ENCODE measurements around the gene HSD17B8. TPM values are rescaled to one million over a fixed set of nuclear protein-coding genes. Genes with fewer than 3 reads are reported as not detected.
A peak's percentile ranks its signal among the peaks of the same experiment; 100 is the strongest.

HSD17B8 gene
- total RNA-seq, 2 experiments from 2014 or later = 11.0 to 13.6 TPM

DNA sequence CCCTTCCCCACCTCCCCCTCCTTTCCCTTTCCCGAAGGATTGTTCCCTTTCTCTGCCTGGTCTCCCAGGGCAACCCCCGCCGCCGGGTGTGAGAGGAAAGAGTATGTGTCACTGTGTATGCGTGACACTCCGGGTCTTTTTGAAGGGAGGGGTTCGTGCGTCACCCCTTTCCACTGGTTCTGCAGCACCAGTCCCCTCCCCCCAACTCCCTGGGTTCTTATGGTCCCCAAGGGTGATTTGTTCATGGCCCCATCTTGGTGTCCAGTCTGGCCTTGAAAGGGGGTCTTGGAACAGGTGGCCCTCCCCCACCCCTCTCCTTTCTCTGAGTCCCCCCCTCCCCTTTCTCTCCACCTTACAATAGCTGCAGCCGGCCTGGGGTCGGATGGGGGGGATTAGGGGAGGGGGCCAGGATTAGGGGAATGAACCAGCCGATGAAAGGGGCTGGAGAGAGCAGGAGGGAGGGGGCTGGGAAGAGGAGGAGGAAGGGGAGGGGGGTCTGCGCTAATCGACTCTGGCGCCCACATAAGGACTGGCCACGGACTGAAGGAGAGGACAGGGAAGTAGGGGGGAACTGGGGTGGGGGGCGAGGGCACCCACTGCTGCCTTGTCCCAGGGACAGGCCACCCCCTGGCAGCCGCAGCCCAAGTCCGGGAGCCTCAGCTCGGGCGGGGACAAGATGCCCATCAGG lies 2.6 kb downstream of the HSD17B8 start:
- no peak for DNase-seq
- H3K27ac Mint-ChIP-seq = peak overlapping the region; percentile 90
- ChIA-PET POLR2A (no interaction called here), CTCF (interaction anchor here (1.1 to 2.7 kb wide), 2 partner anchors 42 to 82 kb away, joined by 3 to 20 read pairs; partner anchors contain the start of gene WDR46)
- H3K4me3 Mint-ChIP-seq = no peak overlapping the region
- H3K27me3 Mint-ChIP-seq = no peaks in the 10 kb centered on the region
- H3K9me3 Mint-ChIP-seq = no peaks in the 10 kb centered on the region
- H3K36me3 Mint-ChIP-seq (ENCODE audit: low read depth) = peaks cover 39% of the 10 kb centered on the region
- H3K4me1 Mint-ChIP-seq = peaks cover 60% of the 10 kb centered on the region

GRCh38 chr6:33207552-33208090 lies 3.2 kb downstream of the HSD17B8 start:
- Mint-ChIP-seq H3K36me3 (ENCODE audit: low read depth) (peaks cover 38% of the 10 kb centered on the region), H3K4me1 (peaks cover 56% of the 10 kb centered on the region), H3K27me3 (peaks cover 3% of the 10 kb centered on the region), H3K4me3 (peak overlapping the region; percentile 79), H3K9me3 (no peaks in the 10 kb centered on the region), H3K27ac (peak overlapping the region; percentile 90)
- CTCF ChIA-PET = interaction anchor here (1.1 to 2.7 kb wide), 4 partner anchors 8 to 81 kb away, joined by 3 to 20 read pairs (median 6); partner anchors contain the start of gene WDR46
- DNase-seq = no peak
- POLR2A ChIA-PET = interaction anchor here (1.0 kb wide), 3 partner anchors 41 to 236 kb away, joined by 3 read pairs; no protein-coding TSS in a partner anchor

DNA sequence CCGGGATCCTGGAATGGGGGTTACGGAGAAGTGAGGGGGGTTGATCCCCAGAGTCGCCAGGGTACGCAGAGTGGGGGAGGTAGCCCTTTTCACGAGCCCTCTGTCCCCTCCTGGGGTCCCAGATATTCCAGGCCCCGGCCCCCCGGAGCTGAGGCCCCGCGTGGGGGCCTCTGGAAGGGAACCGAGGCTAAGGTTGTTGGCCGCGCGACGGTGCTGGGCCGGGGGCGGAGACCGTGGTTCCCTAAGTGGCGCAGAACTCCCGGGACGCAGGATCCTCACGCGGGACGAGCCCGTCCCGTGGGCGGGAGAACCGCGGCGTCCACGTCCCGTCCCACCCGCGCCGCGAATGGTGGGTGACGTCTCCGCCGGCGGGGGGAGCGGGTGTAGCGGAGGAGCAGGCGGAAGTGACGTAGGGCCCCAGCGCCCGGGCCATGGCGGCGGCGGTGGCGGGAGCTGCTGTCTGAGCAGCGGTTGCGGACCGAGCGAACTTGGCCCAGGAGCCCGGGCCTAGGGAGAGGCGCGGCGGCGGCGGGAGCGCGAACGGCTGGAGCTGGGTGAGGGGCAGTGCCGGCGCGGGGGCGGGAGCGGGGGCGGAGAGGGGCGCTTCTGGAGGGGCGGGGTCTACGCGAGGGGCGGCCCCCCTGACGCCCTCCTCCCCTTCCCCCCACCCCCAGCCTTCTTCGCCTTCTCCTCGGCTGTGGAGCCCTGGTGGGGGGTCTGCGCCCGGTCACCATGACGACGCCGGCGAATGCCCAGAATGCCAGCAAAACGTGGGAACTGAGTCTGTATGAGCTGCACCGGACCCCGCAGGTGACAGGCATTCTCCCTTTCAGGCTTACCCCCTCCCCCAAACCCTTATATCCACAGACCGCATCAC lies 3.9 kb downstream of the HSD17B8 start, which contains the start of gene RING1:
RING1 (plus strand) TSS at position 410 of the 877 bp plus-strand sequence; CDS start at position 733, 323 bp downstream.
- peaks cover 10% of the 10 kb centered on the region for H3K27me3 Mint-ChIP-seq
- H3K4me1 Mint-ChIP-seq = peaks cover 55% of the 10 kb centered on the region
- H3K27ac Mint-ChIP-seq = peak within 1 kb of the TSS; percentile 90
- H3K36me3 Mint-ChIP-seq (ENCODE audit: low read depth) = peaks cover 33% of the 10 kb centered on the region
- POLR2A ChIA-PET = interaction anchor here (1.0 kb wide), 3 partner anchors 40 to 236 kb away, joined by 3 read pairs; no protein-coding TSS in a partner anchor
- peak within 1 kb of the TSS; percentile 79 for H3K4me3 Mint-ChIP-seq
- H3K9me3 Mint-ChIP-seq = no peaks in the 10 kb centered on the region
- CTCF ChIA-PET = interaction anchor here (1.1 to 2.7 kb wide), 6 partner anchors 9 to 84 kb away, joined by 3 to 20 read pairs (median 4); partner anchors contain the start of gene WDR46
- peak; percentile 87 for DNase-seq

DNA sequence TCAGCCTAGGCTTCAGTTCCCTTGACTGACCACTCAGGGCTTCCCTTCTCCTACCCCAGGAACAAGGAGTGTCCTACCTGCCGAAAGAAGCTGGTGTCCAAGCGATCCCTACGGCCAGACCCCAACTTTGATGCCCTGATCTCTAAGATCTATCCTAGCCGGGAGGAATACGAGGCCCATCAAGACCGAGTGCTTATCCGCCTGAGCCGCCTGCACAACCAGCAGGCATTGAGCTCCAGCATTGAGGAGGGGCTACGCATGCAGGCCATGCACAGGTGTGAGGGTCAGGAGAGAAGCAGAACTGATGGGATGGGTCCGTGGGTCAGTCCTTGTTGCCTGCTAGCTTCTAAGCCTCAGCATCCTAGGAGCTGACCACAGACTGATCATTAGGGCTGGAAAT lies 5.4 kb downstream of the HSD17B8 start:
- POLR2A ChIA-PET = interaction anchor here (0.6 kb wide), 1 partner anchor 8 kb away, joined by 3 read pairs; no protein-coding TSS in a partner anchor
- CTCF ChIA-PET = interaction anchor here (1.0 to 2.7 kb wide), 5 partner anchors 12 to 82 kb away, joined by 3 to 20 read pairs (median 3); no protein-coding TSS in a partner anchor
- Mint-ChIP-seq H3K27ac (no peak overlapping the region), H3K4me1 (peaks cover 49% of the 10 kb centered on the region), H3K27me3 (peaks cover 22% of the 10 kb centered on the region), H3K36me3 (ENCODE audit: low read depth) (peaks cover 29% of the 10 kb centered on the region), H3K4me3 (peak overlapping the region; percentile 79), H3K9me3 (no peaks in the 10 kb centered on the region)
- DNase-seq = no peak

GRCh38 chr6:33211136-33211535 lies 6.7 kb downstream of the HSD17B8 start:
- no peak overlapping the region for H3K4me3 Mint-ChIP-seq
- no peak for DNase-seq
- peaks cover 37% of the 10 kb centered on the region for H3K4me1 Mint-ChIP-seq
- H3K27ac Mint-ChIP-seq = no peak overlapping the region
- no peaks in the 10 kb centered on the region for H3K9me3 Mint-ChIP-seq
- CTCF ChIA-PET = interaction anchor here (1.4 kb wide), 1 partner anchor 23 kb away, joined by 3 read pairs; no protein-coding TSS in a partner anchor
- H3K36me3 Mint-ChIP-seq (ENCODE audit: low read depth) = peaks cover 29% of the 10 kb centered on the region
- POLR2A ChIA-PET = no interaction called here
- peaks cover 26% of the 10 kb centered on the region for H3K27me3 Mint-ChIP-seq

- CTCF ChIA-PET = interaction anchor here (0.6 to 1.4 kb wide), 3 partner anchors 14 to 22 kb away, joined by 3 read pairs; no protein-coding TSS in a partner anchor
- H3K4me1 Mint-ChIP-seq = peaks cover 32% of the 10 kb centered on the region
- POLR2A ChIA-PET = no interaction called here
- no peaks in the 10 kb centered on the region for H3K9me3 Mint-ChIP-seq
- H3K27ac Mint-ChIP-seq = no peak overlapping the region
- peaks cover 26% of the 10 kb centered on the region for H3K27me3 Mint-ChIP-seq
- H3K4me3 Mint-ChIP-seq = no peak overlapping the region
- H3K36me3 Mint-ChIP-seq (ENCODE audit: low read depth) = peaks cover 29% of the 10 kb centered on the region
- no peak for DNase-seq
Observed at GRCh38 chr6:33211666-33212422, 7.4 kb downstream of the HSD17B8 start.

DNA sequence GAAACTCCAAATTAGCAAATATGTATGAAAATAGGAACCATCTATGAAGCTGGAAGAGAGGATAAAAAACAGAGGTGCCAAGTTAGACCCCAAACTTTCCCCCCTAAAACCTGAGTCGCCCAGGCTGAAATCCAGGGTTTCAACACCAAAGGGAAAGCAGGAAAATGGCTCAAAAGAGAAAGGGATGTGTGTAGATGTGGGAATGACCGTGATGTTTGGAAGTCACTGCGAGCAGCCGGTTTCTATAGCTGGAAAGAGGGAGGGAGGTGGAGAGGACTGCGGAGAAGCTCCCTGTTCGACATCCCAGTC lies 8.4 kb downstream of the HSD17B8 start:
- peak overlapping the region; percentile 7 for H3K4me3 Mint-ChIP-seq
- no peak overlapping the region for H3K27ac Mint-ChIP-seq
- no peaks in the 10 kb centered on the region for H3K9me3 Mint-ChIP-seq
- ChIA-PET POLR2A (no interaction called here), CTCF (interaction anchor here (1.0 kb wide), 2 partner anchors 13 to 36 kb away, joined by 3 read pairs; no protein-coding TSS in a partner anchor)
- peaks cover 26% of the 10 kb centered on the region for H3K27me3 Mint-ChIP-seq
- peaks cover 29% of the 10 kb centered on the region for H3K36me3 Mint-ChIP-seq (ENCODE audit: low read depth)
- peaks cover 31% of the 10 kb centered on the region for H3K4me1 Mint-ChIP-seq
- no peak for DNase-seq

DNA sequence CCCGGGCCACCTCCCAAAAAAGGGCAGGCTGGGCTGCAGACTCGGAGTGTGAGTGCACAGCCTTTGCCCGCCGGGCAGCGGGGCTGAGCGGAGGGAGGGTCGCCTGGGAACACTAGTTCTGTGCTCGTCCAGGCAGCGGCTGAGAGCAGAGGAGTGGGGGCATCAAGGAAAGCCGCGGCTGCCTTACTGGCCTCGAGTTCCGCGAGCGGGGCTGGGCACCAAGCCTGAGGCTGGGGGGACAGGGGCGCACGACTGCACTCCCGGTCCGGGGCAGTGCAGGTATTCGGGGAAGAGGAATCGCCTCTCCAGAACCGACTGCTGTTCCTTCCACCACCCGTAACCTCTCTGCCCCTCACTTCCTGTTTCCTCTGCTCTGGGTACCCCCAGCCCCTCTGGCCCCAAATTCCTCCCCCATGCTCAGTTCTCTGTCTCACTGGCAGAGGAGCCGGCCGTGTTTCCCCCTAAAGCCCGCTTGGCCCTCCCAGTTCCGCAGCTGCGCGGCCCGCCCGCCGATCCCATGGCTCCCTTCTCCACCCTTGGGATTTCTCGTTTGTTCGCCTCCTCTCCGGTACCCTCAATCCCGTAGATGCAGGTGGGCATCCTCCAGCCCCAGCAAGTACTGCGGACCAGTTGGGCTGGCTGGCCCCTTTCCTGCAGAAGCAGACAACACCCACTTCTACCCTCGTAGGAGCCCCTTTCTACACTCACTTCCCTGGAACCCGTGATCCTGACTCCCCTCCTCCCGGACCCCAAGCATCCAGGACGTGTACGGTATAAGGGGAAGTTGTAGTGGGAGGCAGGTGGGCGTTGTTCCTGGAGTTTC lies 8.9 kb downstream of the HSD17B8 start:
- H3K27me3 Mint-ChIP-seq = peaks cover 31% of the 10 kb centered on the region
- no peak for DNase-seq
- H3K27ac Mint-ChIP-seq = no peak overlapping the region
- ChIA-PET POLR2A (no interaction called here), CTCF (interaction anchor here (1.0 kb wide), 1 partner anchor 35 kb away, joined by 3 read pairs; no protein-coding TSS in a partner anchor)
- no peaks in the 10 kb centered on the region for H3K9me3 Mint-ChIP-seq
- peaks cover 29% of the 10 kb centered on the region for H3K36me3 Mint-ChIP-seq (ENCODE audit: low read depth)
- H3K4me1 Mint-ChIP-seq = peaks cover 31% of the 10 kb centered on the region
- peak overlapping the region; percentile 7 for H3K4me3 Mint-ChIP-seq

- Mint-ChIP-seq H3K36me3 (ENCODE audit: low read depth) (peaks cover 29% of the 10 kb centered on the region), H3K4me1 (peaks cover 27% of the 10 kb centered on the region), H3K9me3 (no peaks in the 10 kb centered on the region), H3K4me3 (no peak overlapping the region), H3K27ac (no peak overlapping the region), H3K27me3 (peaks cover 35% of the 10 kb centered on the region)
- ChIA-PET CTCF (no interaction called here), POLR2A (no interaction called here)
- no peak for DNase-seq
Observed at GRCh38 chr6:33213989-33214335, 9.5 kb downstream of the HSD17B8 start.

- H3K36me3 Mint-ChIP-seq (ENCODE audit: low read depth) = peaks cover 15% of the 10 kb centered on the region
- POLR2A ChIA-PET = interaction anchor here (0.6 kb wide), 1 partner anchor 31 kb away, joined by 4 read pairs; no protein-coding TSS in a partner anchor
- no peaks in the 10 kb centered on the region for H3K9me3 Mint-ChIP-seq
Observed at GRCh38 chr6:33215271-33216116, 11.0 kb downstream of the HSD17B8 start.

More at GRCh38 chr6:33215271-33216116, 11.0 kb downstream of the HSD17B8 start:
- no peak for DNase-seq
- Mint-ChIP-seq H3K27me3 (peaks cover 40% of the 10 kb centered on the region), H3K27ac (no peak overlapping the region), H3K4me1 (peaks cover 16% of the 10 kb centered on the region), H3K4me3 (no peak overlapping the region)
- CTCF ChIA-PET = no interaction called here
